ENCODE results near the gene APCDD1L. TPM values are rescaled to one million over a fixed set of nuclear protein-coding genes. Genes with fewer than 3 reads are reported as not detected.

Gene APCDD1L
- total and polyA plus RNA-seq, 2 experiments from 2014 or later: 16.6 to 25.6 TPM

DNA sequence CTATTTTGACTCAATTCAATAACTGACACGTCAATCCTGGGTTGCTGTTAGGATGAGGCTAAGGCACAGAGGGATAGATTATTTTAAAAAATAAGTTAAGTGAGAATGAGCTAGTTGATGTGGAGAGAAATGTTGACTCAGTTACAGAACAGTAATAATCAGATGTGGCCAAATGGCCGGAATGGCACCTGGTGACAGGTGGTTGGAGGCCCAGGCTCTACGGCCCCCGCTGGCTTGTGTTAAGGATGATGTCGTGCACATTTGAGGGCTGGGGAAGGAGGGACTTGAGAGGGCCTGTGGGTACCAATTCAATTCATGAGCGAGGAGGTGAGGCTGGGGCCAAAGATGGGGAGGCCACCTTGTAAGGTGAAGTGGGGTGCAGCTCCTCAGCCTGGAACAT lies 31.7 kb downstream of the APCDD1L start:
- in situ Hi-C loops (cut with MboI): loop anchor here (25.0 kb wide), 1 partner anchor 354 kb away; no protein-coding TSS in a partner anchor
- H4K20me1 ChIP-seq (ENCODE audit: insufficient read depth): no peaks in the 10 kb centered on the region

DNA sequence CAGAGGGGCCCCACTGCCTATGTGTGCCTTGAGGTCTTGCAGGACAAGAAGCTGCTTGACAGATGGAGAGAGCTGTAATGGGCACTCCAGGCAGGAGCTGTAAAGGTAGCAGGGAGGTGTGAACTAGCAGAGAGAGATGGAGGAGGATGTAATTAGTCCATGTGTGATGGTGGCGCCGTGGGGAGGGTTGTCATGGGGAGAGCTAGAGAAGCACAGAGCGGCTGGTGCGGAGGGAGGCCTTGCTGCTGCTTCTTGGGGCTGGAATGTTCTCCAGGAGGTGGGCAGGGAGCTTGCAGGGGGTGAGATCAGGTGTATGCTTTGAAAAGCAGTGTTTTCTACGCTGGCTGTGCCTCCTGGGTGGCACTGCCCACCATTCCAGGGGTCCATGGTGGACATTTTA lies 32.1 kb downstream of the APCDD1L start:
- H3K9ac ChIP-seq: no peak overlapping the region
- H3K9me3 ChIP-seq (ENCODE audit: low read depth): peaks cover 3% of the 10 kb centered on the region
- WGBS, 2 experiments (ENCODE audit: low coverage in 1 of 2, low lambda C conversion rate in 2 of 2, missing lambda C conversion rate in 2 of 2): 67 to 81% methylated on average over 5 of the region's 5 CpGs
- H4K20me1 ChIP-seq (ENCODE audit: insufficient read depth): no peaks in the 10 kb centered on the region
- TF ChIP-seq EZH2 (IDR thresholded peaks at IDR 0.05; ENCODE audit: insufficient read depth, poor library complexity, severe bottlenecking) (no peak), EZH2phosphoT487 (IDR thresholded peaks at IDR 0.05; ENCODE audit: insufficient read depth, low read depth) (no peak)
- H3K9me2 ChIP-seq (ENCODE audit: insufficient read depth): no peaks in the 10 kb centered on the region
- H3K27me3 ChIP-seq (replicated peaks; ENCODE audit: insufficient read depth): no peaks in the 10 kb centered on the region
- H3K4me1 ChIP-seq (ENCODE audit: insufficient read depth): no peaks in the 10 kb centered on the region
- no peak overlapping the region for H3K4me2 ChIP-seq (ENCODE audit: unreplicated experiment)
- DNase-seq: no peak
- no peak overlapping the region for H3K27ac ChIP-seq
- H3K4me3 ChIP-seq: no peak overlapping the region
- in situ Hi-C loops (cut with MboI): loop anchor here (25.0 kb wide), 1 partner anchor 354 kb away; no protein-coding TSS in a partner anchor
- H3F3A ChIP-seq (ENCODE audit: insufficient read depth): no peaks in the 10 kb centered on the region
- no peak overlapping the region for H2AFZ ChIP-seq
- no peaks in the 10 kb centered on the region for H3K36me3 ChIP-seq (ENCODE audit: low read depth)
- H3K79me2 ChIP-seq (ENCODE audit: insufficient read depth): peaks cover 15% of the 10 kb centered on the region; the same call in 1 of the 2 replicates

More for the DNA sequence above, 31.7 kb downstream of the APCDD1L start:
- Histone ChIP-seq H3K27ac (no peak overlapping the region), H3K9ac (no peak overlapping the region), H3K36me3 (ENCODE audit: low read depth) (no peaks in the 10 kb centered on the region), H3K4me2 (ENCODE audit: unreplicated experiment) (no peak overlapping the region), H3K9me2 (ENCODE audit: insufficient read depth) (no peaks in the 10 kb centered on the region), H3F3A (ENCODE audit: insufficient read depth) (no peaks in the 10 kb centered on the region), H3K79me2 (ENCODE audit: insufficient read depth) (peaks cover 19% of the 10 kb centered on the region; the same call in 1 of the 2 replicates), H3K4me1 (ENCODE audit: insufficient read depth) (no peaks in the 10 kb centered on the region), H2AFZ (no peak overlapping the region), H3K27me3 (replicated peaks; ENCODE audit: insufficient read depth) (no peaks in the 10 kb centered on the region), H3K4me3 (no peak overlapping the region), H3K9me3 (ENCODE audit: low read depth) (peaks cover 3% of the 10 kb centered on the region)
- TF ChIP-seq EZH2phosphoT487 (IDR thresholded peaks at IDR 0.05; ENCODE audit: insufficient read depth, low read depth) (no peak), EZH2 (IDR thresholded peaks at IDR 0.05; ENCODE audit: insufficient read depth, poor library complexity, severe bottlenecking) (no peak)
- DNase-seq: no peak
- 90 to 94% methylated on average over 6 of the region's 6 CpGs for WGBS, 2 experiments (ENCODE audit: low coverage in 1 of 2, low lambda C conversion rate in 2 of 2, missing lambda C conversion rate in 2 of 2)

DNA sequence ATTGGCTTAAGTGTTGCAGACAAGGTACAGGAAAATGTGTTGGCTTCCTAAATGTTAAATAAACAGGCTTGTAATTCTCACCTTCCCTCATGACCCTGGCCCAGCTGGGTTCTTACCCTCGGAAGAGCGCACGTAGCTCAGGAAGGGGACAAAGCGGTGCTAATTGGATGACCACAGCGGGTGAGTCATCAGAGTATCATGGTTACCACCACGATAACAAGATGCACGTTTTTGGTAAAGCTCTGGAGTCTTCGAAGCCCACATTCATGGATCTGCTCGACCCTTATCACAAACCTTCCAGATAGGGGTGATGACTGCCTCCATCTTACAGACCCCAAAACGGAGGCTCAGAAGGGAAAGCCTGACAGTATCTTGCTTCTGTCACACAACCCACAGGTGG lies 32.8 kb downstream of the APCDD1L start:
- in situ Hi-C loops (cut with MboI): loop anchor here (25.0 kb wide), 1 partner anchor 355 kb away; no protein-coding TSS in a partner anchor

DNA sequence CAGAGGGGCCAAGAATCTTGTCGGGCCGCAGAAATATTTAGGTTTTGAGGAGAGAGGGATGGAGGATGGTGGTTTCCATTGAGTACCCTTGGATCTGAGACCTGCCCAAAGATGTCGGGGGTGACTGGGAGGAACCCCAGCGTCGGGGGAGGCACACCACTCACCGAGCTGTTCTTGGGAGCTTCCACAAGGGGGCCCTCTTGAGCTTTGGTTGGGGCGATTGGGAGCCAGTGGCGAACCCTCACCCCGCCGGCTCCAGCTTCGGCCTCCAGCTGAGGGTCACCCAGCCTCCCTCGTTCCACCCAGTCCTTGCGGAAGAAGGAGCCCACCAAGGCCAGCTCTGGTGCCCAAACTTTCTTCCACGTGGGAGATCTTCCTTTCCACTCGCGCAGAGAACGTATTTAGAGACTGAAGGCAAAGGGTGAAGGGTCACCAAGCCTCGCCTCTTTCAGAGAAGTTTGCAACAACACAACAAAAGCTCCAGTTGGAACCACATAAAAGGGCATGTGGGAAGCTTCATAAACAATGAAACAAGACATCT lies 33.6 kb downstream of the APCDD1L start:
- Histone ChIP-seq H3K79me2 (ENCODE audit: insufficient read depth) (peaks cover 15% of the 10 kb centered on the region; the same call in 1 of the 2 replicates), H3K9ac (no peak overlapping the region), H3K9me3 (ENCODE audit: low read depth) (peaks cover 2% of the 10 kb centered on the region), H3F3A (ENCODE audit: insufficient read depth) (no peaks in the 10 kb centered on the region), H3K9me2 (ENCODE audit: insufficient read depth) (no peaks in the 10 kb centered on the region), H3K4me2 (ENCODE audit: unreplicated experiment) (no peak overlapping the region), H3K4me1 (ENCODE audit: insufficient read depth) (no peaks in the 10 kb centered on the region), H2AFZ (no peak overlapping the region), H3K36me3 (ENCODE audit: low read depth) (no peaks in the 10 kb centered on the region), H4K20me1 (ENCODE audit: insufficient read depth) (no peaks in the 10 kb centered on the region), H3K27me3 (replicated peaks; ENCODE audit: insufficient read depth) (no peaks in the 10 kb centered on the region), H3K27ac (no peak overlapping the region), H3K4me3 (no peak overlapping the region)
- 57 to 58% methylated on average over 17 to 18 of the region's 18 CpGs for WGBS, 2 experiments (ENCODE audit: low coverage in 1 of 2, low lambda C conversion rate in 2 of 2, missing lambda C conversion rate in 2 of 2)
- TF ChIP-seq EZH2phosphoT487 (IDR thresholded peaks at IDR 0.05; ENCODE audit: insufficient read depth, low read depth): no peak
- no peak for TF ChIP-seq EZH2 (IDR thresholded peaks at IDR 0.05; ENCODE audit: insufficient read depth, poor library complexity, severe bottlenecking)
- in situ Hi-C loops (cut with MboI): loop anchor here (25.0 kb wide), 1 partner anchor 356 kb away; no protein-coding TSS in a partner anchor
- DNase-seq: peak; percentile 63

More for the DNA sequence above, 32.8 kb downstream of the APCDD1L start:
- Histone ChIP-seq H3K4me3 (no peak overlapping the region), H3K9ac (no peak overlapping the region), H2AFZ (no peak overlapping the region), H3K9me3 (ENCODE audit: low read depth) (peaks cover 3% of the 10 kb centered on the region), H3K9me2 (ENCODE audit: insufficient read depth) (no peaks in the 10 kb centered on the region), H3F3A (ENCODE audit: insufficient read depth) (no peaks in the 10 kb centered on the region), H3K27me3 (replicated peaks; ENCODE audit: insufficient read depth) (no peaks in the 10 kb centered on the region), H3K4me1 (ENCODE audit: insufficient read depth) (no peaks in the 10 kb centered on the region), H4K20me1 (ENCODE audit: insufficient read depth) (no peaks in the 10 kb centered on the region), H3K27ac (no peak overlapping the region), H3K36me3 (ENCODE audit: low read depth) (no peaks in the 10 kb centered on the region), H3K4me2 (ENCODE audit: unreplicated experiment) (no peak overlapping the region), H3K79me2 (ENCODE audit: insufficient read depth) (peaks cover 15% of the 10 kb centered on the region; the same call in 1 of the 2 replicates)
- TF ChIP-seq EZH2phosphoT487 (IDR thresholded peaks at IDR 0.05; ENCODE audit: insufficient read depth, low read depth): no peak
- no peak for TF ChIP-seq EZH2 (IDR thresholded peaks at IDR 0.05; ENCODE audit: insufficient read depth, poor library complexity, severe bottlenecking)
- peak; percentile 19 for DNase-seq
- WGBS, 2 experiments (ENCODE audit: low coverage in 1 of 2, low lambda C conversion rate in 2 of 2, missing lambda C conversion rate in 2 of 2): 72 to 80% methylated on average over 10 of the region's 10 CpGs
